CD4-positive, alpha-beta T cell treated with Interleukin-17A for 1 hour (primary cell): Measurements from ENCODE around the gene GFM1.

ENCODE experiments used
- DNase-seq: peaks from one replicate; pipeline ENCODE4 v3.0.0-alpha.2; 2020

The GFM1 gene

DNA sequence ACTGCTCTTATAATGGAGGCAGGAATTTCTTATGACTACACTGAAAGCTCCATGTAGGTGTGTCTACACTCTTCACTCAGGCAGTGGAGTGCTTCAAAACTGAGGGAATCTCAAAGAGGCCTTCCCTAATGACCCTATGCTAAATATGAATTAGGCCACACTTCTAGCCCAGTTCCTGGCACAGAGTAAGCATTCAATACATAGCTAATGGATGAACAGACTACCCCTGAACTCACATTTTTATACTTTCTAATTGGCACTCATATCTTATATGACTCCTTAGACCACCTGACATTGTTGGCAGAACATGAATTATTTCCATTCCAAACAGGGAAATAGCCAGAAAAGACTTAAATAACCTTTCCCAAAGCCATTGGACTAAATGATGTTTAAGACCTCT, 84.5 kb downstream of the GFM1 start:
- no peak for DNase-seq

DNA sequence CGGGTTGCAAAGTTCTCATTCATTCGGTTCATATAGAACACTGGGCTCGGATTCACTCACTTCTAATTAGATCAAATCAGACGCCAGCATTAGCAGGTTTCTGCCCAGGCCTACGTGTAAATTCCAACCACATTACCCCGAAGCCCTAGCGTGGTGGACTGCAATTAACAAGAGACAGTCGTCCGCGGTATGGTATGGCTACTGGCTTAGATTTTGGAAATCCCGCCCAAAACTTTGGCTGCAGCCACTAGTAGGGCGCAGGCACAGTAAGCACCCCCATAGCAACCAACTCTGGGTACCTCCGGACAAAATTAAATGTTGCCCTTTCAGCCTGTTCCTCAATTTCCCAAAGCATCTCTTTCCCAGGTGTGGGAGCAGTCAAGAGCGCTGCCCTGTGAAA, 87.2 kb downstream of the GFM1 start:
- no peak for DNase-seq

- peak; percentile 21 for DNase-seq
Observed at GRCh38 chr3:158731938-158732855, 87.9 kb downstream of the GFM1 start, which contains the start of gene RARRES1. Gene RARRES1 (minus strand): TSS chr3:158732457. CDS start chr3:158732415, 42 bp downstream.

GRCh38 chr3:158732856-158733200, 88.5 kb downstream of the GFM1 start:
- no peak for DNase-seq

- no peak for DNase-seq
Observed at GRCh38 chr3:158733656-158734055, 89.3 kb downstream of the GFM1 start.

DNA sequence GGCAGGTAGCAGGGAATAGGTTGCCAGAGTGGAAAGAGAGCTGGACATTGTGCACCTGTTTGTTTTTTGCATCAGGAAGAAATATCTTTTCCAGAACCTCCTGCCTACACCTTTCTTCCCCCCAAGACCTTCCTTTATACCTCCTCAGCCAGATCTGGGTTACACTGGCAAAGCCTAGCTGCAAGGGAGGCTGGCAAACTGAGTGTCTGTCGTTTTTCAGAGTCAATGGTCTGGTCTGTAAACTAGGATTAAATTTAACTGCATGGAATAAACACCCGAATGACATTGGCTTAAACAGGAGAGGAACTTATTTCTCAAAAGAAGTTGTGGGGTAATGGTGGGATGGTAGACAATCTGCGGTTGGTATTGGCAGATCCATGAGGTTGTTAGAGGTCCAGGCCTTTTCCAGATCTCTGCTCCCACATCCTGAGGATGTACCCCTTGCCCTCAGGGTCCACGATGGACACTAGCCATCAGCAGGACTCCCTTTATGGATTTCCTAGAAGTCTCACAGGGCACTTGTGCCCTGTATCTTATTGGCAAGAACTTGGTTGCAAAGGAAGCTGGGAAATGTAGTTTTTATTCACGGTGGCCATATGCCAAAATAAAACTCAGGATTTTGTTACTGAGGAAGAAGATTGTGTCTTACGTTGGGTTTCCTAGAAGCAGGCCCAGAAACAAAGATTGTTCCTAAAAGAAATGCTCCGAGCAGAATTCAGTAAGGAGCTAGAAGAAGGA, 91.1 kb downstream of the GFM1 start:
- no peak for DNase-seq

GRCh38 chr3:158737410-158737809, 93.1 kb downstream of the GFM1 start:
- DNase-seq: no peak

DNA sequence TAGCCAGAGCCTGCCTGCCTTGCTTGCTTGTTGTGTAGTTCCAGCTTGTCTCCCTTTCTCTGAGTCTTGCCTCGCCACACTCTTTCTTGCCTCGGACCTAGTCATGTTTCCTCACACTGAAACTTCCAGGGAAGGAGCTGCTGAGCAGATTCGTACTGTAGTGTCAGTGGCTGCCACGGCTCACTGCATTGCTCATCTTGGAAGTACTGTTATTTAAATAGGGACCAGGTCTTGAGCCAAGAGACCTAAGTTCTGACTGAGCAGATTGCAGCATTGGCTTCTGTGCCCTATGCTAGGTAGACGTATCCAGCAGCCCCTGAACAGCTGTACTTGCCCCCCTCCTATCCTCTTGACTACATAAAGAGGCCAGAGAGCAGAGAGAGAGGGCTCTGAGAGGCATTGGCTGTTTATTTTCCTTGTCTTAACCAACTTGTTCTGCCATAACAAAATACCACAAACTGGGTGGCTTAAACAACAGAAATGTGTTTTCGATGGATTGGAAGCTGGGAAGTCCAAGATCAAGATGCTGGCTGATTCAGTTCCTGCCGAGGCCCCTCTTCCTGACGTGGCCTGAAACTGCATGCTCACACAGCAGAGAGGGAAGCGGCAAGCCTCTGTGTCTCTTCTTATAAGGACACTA, 93.8 kb downstream of the GFM1 start:
- DNase-seq: no peak

- DNase-seq: no peak
Observed at GRCh38 chr3:158738653-158739052, 94.3 kb downstream of the GFM1 start.

- no peak for DNase-seq
Observed at GRCh38 chr3:158739078-158739477, 94.8 kb downstream of the GFM1 start.

GRCh38 chr3:158739661-158740060, 95.3 kb downstream of the GFM1 start:
- no peak for DNase-seq
